Natural killer cell (primary cell): ENCODE measurements around the gene P2RY4. TPM values are rescaled to one million over a fixed set of nuclear protein-coding genes. Genes with fewer than 3 reads are reported as not detected.

Experiments used
- ATAC-seq, 3 donors: fragments of 150-1000 bp in 2 of 3; fragments of 200-7000 bp in 1 of 3; cut with Tn5 transposase; 1 replicate in 1 of 3; 2 replicates in 2 of 3; pipeline ENCODE4 v1.10.0; 2021; ENCODE audit warnings: mild to moderate bottlenecking in 2 of 3, moderate library complexity in 2 of 3
- DNase-seq, 2 donors: peaks; one replicate each; pipeline versions ENCODE4 v3.0.0 to v3.0.0-alpha.2; 2013 to 2021; ENCODE audit warnings: mixed read lengths in 1 of 2
- H3K27ac ChIP-seq: one replicate; pipeline ENCODE4 v1.5.1; 2013; ENCODE audit warnings: mild to moderate bottlenecking, low read length
- H3K27me3 ChIP-seq: one replicate; pipeline ENCODE4 v1.6.1; 2013; ENCODE audit warnings: low read length; ENCODE audit not compliant: control insufficient read depth, insufficient read depth
- H3K36me3 ChIP-seq: one replicate; pipeline ENCODE4 v1.6.1; 2013; ENCODE audit warnings: low read length; ENCODE audit not compliant: control insufficient read depth, insufficient read depth
- H3K4me1 ChIP-seq: one replicate; pipeline ENCODE4 v1.6.1; 2013; ENCODE audit warnings: low read length; ENCODE audit not compliant: control insufficient read depth, insufficient read depth
- H3K4me3 ChIP-seq: one replicate; pipeline ENCODE4 v1.5.1; 2013; ENCODE audit warnings: low read length
- H3K9me3 ChIP-seq: one replicate; pipeline ENCODE4 v1.6.1; 2013; ENCODE audit warnings: low read length; ENCODE audit not compliant: control insufficient read depth, insufficient read depth
- H3K27ac Mint-ChIP-seq, 2 donors: one replicate each; pipeline ENCODE4 v1.8.0; 2022; ENCODE audit warnings: mild to moderate bottlenecking in 2 of 2, mixed read lengths in 2 of 2, moderate library complexity in 1 of 2
- H3K27me3 Mint-ChIP-seq, 2 donors: one replicate each; pipeline ENCODE4 v1.8.0; 2022; ENCODE audit warnings: low read depth in 2 of 2, mixed read lengths in 2 of 2
- H3K36me3 Mint-ChIP-seq: one replicate; pipeline ENCODE4 v1.8.0; 2022; ENCODE audit warnings: mixed read lengths
- H3K4me1 Mint-ChIP-seq, 2 donors: one replicate each; pipeline ENCODE4 v1.8.0; 2022; ENCODE audit warnings: mixed read lengths in 2 of 2
- H3K4me3 Mint-ChIP-seq: one replicate; pipeline ENCODE4 v1.8.0; 2022; ENCODE audit warnings: mild to moderate bottlenecking, moderate library complexity, mixed read lengths
- H3K9me3 Mint-ChIP-seq, 2 donors: one replicate each; pipeline ENCODE4 v1.8.0; 2022; ENCODE audit warnings: mixed read lengths in 2 of 2
- CTCF ChIP-seq: fragments of 200-600 bp; IDR thresholded peaks from one replicate; pipeline ENCODE4 v1.8.0; 2022; ENCODE audit warnings: antibody characterized with exemption
- WGBS: methylation state at CpG from one replicate; pipeline ENCODE4 v1.1.7; 2013; ENCODE audit warnings: missing lambda C conversion rate; ENCODE audit not compliant: insufficient coverage; 5-methylcytosine and 5-hydroxymethylcytosine counted together
- intact Hi-C: fragments of 100-400 bp; cut with micrococcal nuclease; formaldehyde crosslinking; loops from one replicate; pipeline ENCODE4 v1.14.2; 2022
- total RNA-seq, 4 donors: library from RNA; stranded (reverse); fragments of 120-200 nt in 1 of 4; gene quantifications; one replicate each; pipeline versions ENCODE4 v1.2.3 to v1.2.4, GENCODE V29; 2013 to 2022

The P2RY4 gene
- total RNA-seq, 3 donors from 2014 or later (not counting 1 experiment from before 2014, with no cell fraction given): 0.53 to 0.64 (median 0.61) TPM

DNA sequence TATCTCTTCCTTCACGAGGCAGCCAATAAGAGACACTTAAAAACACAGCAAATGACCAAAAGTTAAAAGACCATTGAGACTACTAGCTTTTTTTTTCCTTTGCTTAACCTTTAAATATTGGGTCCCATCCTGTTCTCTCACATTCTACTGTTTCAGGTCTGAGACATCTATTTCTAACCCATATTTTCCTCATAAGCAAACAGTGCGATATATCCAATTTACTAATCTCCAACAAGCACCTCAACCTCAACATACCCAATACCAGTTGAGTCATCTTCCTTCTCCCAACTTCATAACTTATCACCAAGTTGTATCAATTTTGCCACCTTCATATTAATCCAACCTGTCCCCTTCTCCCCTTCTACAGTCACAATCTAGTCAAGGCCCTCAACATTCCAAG, 18.5 kb downstream of the P2RY4 start:
- intact Hi-C loops: no loop called here
- Histone ChIP-seq H3K9me3 (no peaks in the 10 kb centered on the region), H3K4me3 (no peak overlapping the region), H3K4me1 (no peaks in the 10 kb centered on the region), H3K27ac (no peak overlapping the region), H3K27me3 (no peaks in the 10 kb centered on the region), H3K36me3 (no peaks in the 10 kb centered on the region)
- DNase-seq (no peak), ATAC-seq (no peak)
- Mint-ChIP-seq H3K27me3 (peaks cover 0 to 3% of the 10 kb centered on the region in 2 donors), H3K9me3 (no peaks in the 10 kb centered on the region), H3K4me3 (no peak overlapping the region), H3K4me1 (no peaks in the 10 kb centered on the region), H3K27ac (no peak overlapping the region), H3K36me3 (no peaks in the 10 kb centered on the region)
- no peak for TF ChIP-seq CTCF
- WGBS: 92% methylated on average over 2 of the region's 2 CpGs

GRCh38 chrX:70240751-70241150, 19.3 kb downstream of the P2RY4 start:
- no peak overlapping the region for H3K27ac Mint-ChIP-seq
- Histone ChIP-seq H3K4me1 (no peaks in the 10 kb centered on the region), H3K4me3 (no peak overlapping the region), H3K27ac (no peak overlapping the region), H3K36me3 (no peaks in the 10 kb centered on the region), H3K9me3 (no peaks in the 10 kb centered on the region), H3K27me3 (no peaks in the 10 kb centered on the region)
- H3K4me1 Mint-ChIP-seq: no peaks in the 10 kb centered on the region
- DNase-seq (no peak), ATAC-seq (no peak)
- 100% methylated on average over 1 of the region's 1 CpG for WGBS
- no peaks in the 10 kb centered on the region for H3K9me3 Mint-ChIP-seq
- no peak overlapping the region for H3K4me3 Mint-ChIP-seq
- intact Hi-C loops: no loop called here
- no peaks in the 10 kb centered on the region for H3K36me3 Mint-ChIP-seq
- peaks cover 0 to 3% of the 10 kb centered on the region in 2 donors for H3K27me3 Mint-ChIP-seq
- TF ChIP-seq CTCF: no peak

- Mint-ChIP-seq H3K27me3 (no peaks in the 10 kb centered on the region), H3K27ac (no peak within 1 kb of the TSS), H3K36me3 (no peaks in the 10 kb centered on the region), H3K4me1 (peaks cover 12 to 14% of the 10 kb centered on the region in 2 donors), H3K9me3 (no peaks in the 10 kb centered on the region), H3K4me3 (no peak within 1 kb of the TSS)
- H3K4me1 ChIP-seq: no peaks in the 10 kb centered on the region
- no peaks in the 10 kb centered on the region for H3K27me3 ChIP-seq
- DNase-seq: no peak
- H3K27ac ChIP-seq: no peak within 1 kb of the TSS
- no peaks in the 10 kb centered on the region for H3K36me3 ChIP-seq
- no peak within 1 kb of the TSS for H3K4me3 ChIP-seq
- 77% methylated on average over 1 of the region's 3 CpGs for WGBS
- TF ChIP-seq CTCF: no peak
- intact Hi-C loops: no loop called here
- H3K9me3 ChIP-seq: no peaks in the 10 kb centered on the region
- ATAC-seq: no peak
These were observed 25.6 kb downstream of the P2RY4 start, which contains the start of gene AWAT1 for GRCh38 chrX:70234355-70234754. AWAT1 (plus strand) TSS chrX:70234655; CDS start chrX:70234696, 41 bp downstream.

DNA sequence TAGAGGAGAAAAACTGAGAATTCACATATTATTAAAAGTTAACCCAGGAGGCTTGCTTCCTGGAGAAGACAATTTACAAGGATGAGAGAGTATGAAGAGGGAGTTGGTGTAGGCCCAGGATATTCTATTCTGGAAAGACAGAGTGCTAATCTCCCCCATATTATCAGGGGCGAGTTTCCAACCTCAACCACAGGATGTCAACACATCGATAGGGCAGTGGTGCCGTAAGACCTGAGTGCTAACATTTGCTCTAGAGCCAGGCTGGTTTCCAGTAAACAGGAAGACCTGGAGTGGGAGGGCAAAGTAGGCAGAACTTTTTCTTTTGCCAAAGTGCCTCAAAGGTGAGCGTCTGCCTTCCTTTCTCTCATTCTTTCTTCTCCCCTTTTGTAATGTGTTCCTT, 28.3 kb downstream of the P2RY4 start:
- H3K4me3 Mint-ChIP-seq: no peak overlapping the region
- no peaks in the 10 kb centered on the region for H3K27me3 ChIP-seq
- no peak overlapping the region for H3K4me3 ChIP-seq
- no peak overlapping the region for H3K27ac ChIP-seq
- no peaks in the 10 kb centered on the region for H3K4me1 ChIP-seq
- no peak for TF ChIP-seq CTCF
- H3K27me3 Mint-ChIP-seq: no peaks in the 10 kb centered on the region
- H3K27ac Mint-ChIP-seq: no peak overlapping the region
- no peaks in the 10 kb centered on the region for H3K9me3 ChIP-seq
- H3K36me3 ChIP-seq: no peaks in the 10 kb centered on the region
- ATAC-seq: no peak
- 86% methylated on average over 1 of the region's 4 CpGs for WGBS
- no peaks in the 10 kb centered on the region for H3K9me3 Mint-ChIP-seq
- intact Hi-C loops: no loop called here
- H3K4me1 Mint-ChIP-seq: peaks cover 12 to 14% of the 10 kb centered on the region in 2 donors
- no peaks in the 10 kb centered on the region for H3K36me3 Mint-ChIP-seq
- DNase-seq: no peak
